Fibroblast of skin of scalp (primary cell): ENCODE measurements around the gene LGR6.
"Not testable (repeated sequence)": the region's sequence is repeated elsewhere in the genome, so short reads cannot be mapped to it uniquely, and the experiment has no call there.

ENCODE experiments used
- DNase-seq: peaks from one replicate; pipeline ENCODE4 v3.0.0-alpha.2; 2013

Gene LGR6

GRCh38 chr1:202160377-202160940 lies 33.1 kb upstream of the LGR6 start, which contains the start of gene PTPN7:
Gene PTPN7, minus strand, starts transcription at chr1:202160602. Its CDS starts 1,200 bp downstream, at chr1:202159402.
- DNase-seq = no peak

- no peak for DNase-seq
Measured at GRCh38 chr1:202161151-202162046, 32.2 kb upstream of the LGR6 start.

GRCh38 chr1:202162047-202162417 lies 31.6 kb upstream of the LGR6 start:
- DNase-seq = no peak

GRCh38 chr1:202162418-202163280 lies 30.9 kb upstream of the LGR6 start:
- DNase-seq = no peak

- DNase-seq = no peak
Measured at GRCh38 chr1:202163281-202164270, 30.0 kb upstream of the LGR6 start.

GRCh38 chr1:202164271-202165037 lies 29.1 kb upstream of the LGR6 start:
- DNase-seq = no peak

GRCh38 chr1:202165267-202165941 lies 28.2 kb upstream of the LGR6 start:
- DNase-seq = no peak

GRCh38 chr1:202165942-202166843 lies 27.4 kb upstream of the LGR6 start:
- DNase-seq = no peak

- DNase-seq = not testable (repeated sequence)
Measured at GRCh38 chr1:202167054-202167453, 26.5 kb upstream of the LGR6 start.

GRCh38 chr1:202167708-202168415 lies 25.7 kb upstream of the LGR6 start:
- peak; percentile 38 for DNase-seq

GRCh38 chr1:202168861-202169260 lies 24.7 kb upstream of the LGR6 start:
- DNase-seq = no peak

GRCh38 chr1:202170726-202171125 lies 22.9 kb upstream of the LGR6 start:
- DNase-seq = no peak

- DNase-seq = no peak
Measured at GRCh38 chr1:202171292-202172014, 22.1 kb upstream of the LGR6 start.

- DNase-seq = no peak
Measured at GRCh38 chr1:202172015-202172355, 21.6 kb upstream of the LGR6 start.

GRCh38 chr1:202173993-202174392 lies 19.6 kb upstream of the LGR6 start:
- no peak for DNase-seq

- DNase-seq = no peak
Measured at GRCh38 chr1:202176949-202177927, 16.4 kb upstream of the LGR6 start.
